Osteoblast (primary cell): Measurements from ENCODE around the gene DCC. TPM values are rescaled to one million over a fixed set of nuclear protein-coding genes. Genes with fewer than 3 reads are reported as not detected.

Experiments
- DNase-seq: peaks from one replicate; pipeline ENCODE4 v3.0.0; 2011; ENCODE audit warnings: low spot score, mixed read lengths; ENCODE audit not compliant: insufficient read length; ENCODE audit errors: missing footprints
- H2AFZ ChIP-seq: 2 replicates; pipeline ENCODE4 v1.6.0; 2011; ENCODE audit warnings: mild to moderate bottlenecking, low read length
- H3K27ac ChIP-seq: 2 replicates; pipeline ENCODE4 v1.5.1; 2011; ENCODE audit warnings: mild to moderate bottlenecking, low read depth, low read length, moderate library complexity
- H3K27me3 ChIP-seq: 2 replicates; pipeline ENCODE4 v1.6.0; 2012; ENCODE audit warnings: mild to moderate bottlenecking, control low read depth, inconsistent platforms, low read length, moderate library complexity; ENCODE audit not compliant: insufficient read depth
- H3K36me3 ChIP-seq: 2 replicates; pipeline ENCODE4 v1.5.1; 2011; ENCODE audit warnings: mild to moderate bottlenecking, low read length, control low read depth, moderate library complexity; ENCODE audit not compliant: insufficient read depth
- H3K4me1 ChIP-seq: 2 replicates; pipeline ENCODE4 v1.5.1; 2011; ENCODE audit warnings: mild to moderate bottlenecking, low read length, control low read depth, moderate library complexity; ENCODE audit not compliant: insufficient read depth
- H3K4me2 ChIP-seq: 2 replicates; pipeline ENCODE4 v1.6.0; 2011; ENCODE audit warnings: mild to moderate bottlenecking, low read length; ENCODE audit not compliant: insufficient read depth
- H3K4me3 ChIP-seq: fragments of 200-600 bp; sonication (generic); 3 replicates; pipeline ENCODE4 v1.5.1; 2012; ENCODE audit warnings: mild to moderate bottlenecking, low read length, inconsistent platforms; ENCODE audit not compliant: insufficient read depth
- H3K79me2 ChIP-seq: 2 replicates; pipeline ENCODE4 v1.6.0; 2012; ENCODE audit warnings: mild to moderate bottlenecking, low read length, control low read depth, inconsistent platforms; ENCODE audit not compliant: insufficient read depth
- H3K9me3 ChIP-seq: 2 replicates; pipeline ENCODE4 v1.5.1; 2011; ENCODE audit warnings: low read depth, low read length, control low read depth
- H4K20me1 ChIP-seq: 2 replicates; pipeline ENCODE4 v1.6.0; 2012; ENCODE audit warnings: mild to moderate bottlenecking, low read length, control low read depth; ENCODE audit not compliant: insufficient read depth
- CTCF ChIP-seq: IDR thresholded peaks from 2 replicates; pipeline ENCODE4 v1.5.1; 2011; ENCODE audit warnings: mild to moderate bottlenecking, low read depth, low read length, moderate library complexity; ENCODE audit errors: extremely low read depth
- total RNA-seq: library from RNA; depleted of rRNA; stranded (reverse); fragments of >200 nt; gene quantifications from 2 replicates; pipeline ENCODE4 v1.2.3, GENCODE V29; 2012

The DCC gene
- total RNA-seq, 1 donor, result not detected

DNA sequence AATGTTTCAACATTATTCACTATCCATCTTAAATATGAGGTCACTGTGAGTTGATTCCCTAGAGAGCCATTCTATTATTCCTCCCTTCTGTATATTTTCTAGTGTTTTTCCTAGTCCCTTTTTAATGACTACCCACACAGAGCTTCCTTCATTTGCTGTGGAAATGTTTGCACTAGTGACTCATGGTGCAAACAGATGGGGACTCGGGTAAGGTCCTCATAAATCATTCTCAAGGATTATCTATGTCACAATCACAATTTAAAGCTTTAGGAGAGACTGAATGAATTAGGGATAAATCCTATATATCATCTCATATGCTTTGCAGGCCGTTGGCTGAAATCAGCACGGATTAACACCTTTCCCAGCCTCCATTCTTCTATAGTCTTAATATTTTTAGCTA is 159.6 kb downstream of the DCC start:
- Histone ChIP-seq H3K9me3 (no peaks in the 10 kb centered on the region), H3K4me3 (no peak overlapping the region), H3K4me2 (no peak overlapping the region), H4K20me1 (no peaks in the 10 kb centered on the region), H3K79me2 (no peaks in the 10 kb centered on the region), H2AFZ (no peak overlapping the region), H3K4me1 (no peaks in the 10 kb centered on the region), H3K27me3 (no peaks in the 10 kb centered on the region), H3K36me3 (no peaks in the 10 kb centered on the region), H3K27ac (no peak overlapping the region)
- TF ChIP-seq CTCF, result no peak
- DNase-seq, result no peak

- Histone ChIP-seq H3K36me3 (no peaks in the 10 kb centered on the region), H3K9me3 (no peaks in the 10 kb centered on the region), H3K4me2 (no peak overlapping the region), H2AFZ (no peak overlapping the region), H3K79me2 (no peaks in the 10 kb centered on the region), H3K4me1 (no peaks in the 10 kb centered on the region), H3K27me3 (no peaks in the 10 kb centered on the region), H3K4me3 (no peak overlapping the region), H4K20me1 (no peaks in the 10 kb centered on the region), H3K27ac (no peak overlapping the region)
- no peak for TF ChIP-seq CTCF
- DNase-seq, result no peak
Measured at GRCh38 chr18:52504589-52504988, 164.6 kb downstream of the DCC start.

DNA sequence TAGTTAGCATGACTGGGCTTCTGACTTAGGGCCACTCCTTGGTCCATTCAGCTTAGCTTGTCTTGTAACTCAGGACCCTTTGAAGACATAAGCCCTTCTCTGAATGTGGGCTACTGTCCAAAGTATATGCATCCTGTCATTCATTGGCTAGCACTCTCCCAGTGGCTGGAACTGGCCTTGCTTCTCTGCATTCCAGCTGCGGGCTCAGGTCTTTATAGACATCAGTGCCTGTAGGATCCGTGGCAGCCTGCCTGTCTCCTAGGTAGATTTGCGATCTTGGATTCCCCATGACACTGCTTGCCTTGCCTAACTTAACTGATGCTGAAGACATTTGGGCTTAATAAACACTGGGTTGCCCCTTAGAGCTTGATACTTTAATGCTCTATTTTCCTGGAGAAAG is 170.1 kb downstream of the DCC start:
- no peaks in the 10 kb centered on the region for H3K79me2 ChIP-seq
- no peak for TF ChIP-seq CTCF
- H3K36me3 ChIP-seq, result no peaks in the 10 kb centered on the region
- H2AFZ ChIP-seq, result no peak overlapping the region
- no peaks in the 10 kb centered on the region for H4K20me1 ChIP-seq
- H3K4me3 ChIP-seq, result no peak overlapping the region
- H3K4me1 ChIP-seq, result no peaks in the 10 kb centered on the region
- H3K9me3 ChIP-seq, result no peaks in the 10 kb centered on the region
- no peak overlapping the region for H3K27ac ChIP-seq
- no peak for DNase-seq
- no peaks in the 10 kb centered on the region for H3K27me3 ChIP-seq
- H3K4me2 ChIP-seq, result no peak overlapping the region

GRCh38 chr18:52518086-52518485 is 178.1 kb downstream of the DCC start:
- Histone ChIP-seq H3K4me1 (no peaks in the 10 kb centered on the region), H3K79me2 (no peaks in the 10 kb centered on the region), H3K4me2 (no peak overlapping the region), H3K9me3 (no peaks in the 10 kb centered on the region), H4K20me1 (no peaks in the 10 kb centered on the region), H3K27me3 (no peaks in the 10 kb centered on the region), H3K36me3 (no peaks in the 10 kb centered on the region), H3K4me3 (no peak overlapping the region), H2AFZ (no peak overlapping the region), H3K27ac (no peak overlapping the region)
- no peak for DNase-seq
- TF ChIP-seq CTCF, result no peak
